DMS53 (cell line): Measurements from ENCODE around the gene TAF6.
A peak's percentile ranks its signal among the peaks of the same experiment; 100 is the strongest.

Source experiments
- DNase-seq: peaks from one replicate; lab custom pipeline; 2025; lab: John Stamatoyannopoulos, UW

TAF6 gene

DNA sequence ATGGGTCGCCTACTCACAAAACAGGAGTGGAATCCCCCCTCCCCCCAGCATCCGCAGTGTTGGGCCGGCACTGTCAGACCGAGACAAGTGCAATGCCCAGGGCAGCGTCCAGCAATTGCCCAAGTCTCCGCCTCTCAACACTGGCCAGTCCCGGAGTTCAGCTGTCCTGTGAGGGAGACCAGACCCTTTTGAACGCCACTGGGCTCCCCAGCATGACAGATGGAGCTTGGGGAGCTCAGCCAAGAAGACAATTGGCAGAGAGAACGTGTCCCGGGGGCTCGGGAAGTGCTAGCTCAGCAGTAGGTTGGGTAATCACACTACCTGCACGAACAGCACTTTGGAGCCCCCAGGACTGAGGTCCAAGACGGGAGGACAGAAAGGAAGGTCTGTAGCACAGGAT, 25.7 kb downstream of the TAF6 start:
- DNase-seq: no peak

DNA sequence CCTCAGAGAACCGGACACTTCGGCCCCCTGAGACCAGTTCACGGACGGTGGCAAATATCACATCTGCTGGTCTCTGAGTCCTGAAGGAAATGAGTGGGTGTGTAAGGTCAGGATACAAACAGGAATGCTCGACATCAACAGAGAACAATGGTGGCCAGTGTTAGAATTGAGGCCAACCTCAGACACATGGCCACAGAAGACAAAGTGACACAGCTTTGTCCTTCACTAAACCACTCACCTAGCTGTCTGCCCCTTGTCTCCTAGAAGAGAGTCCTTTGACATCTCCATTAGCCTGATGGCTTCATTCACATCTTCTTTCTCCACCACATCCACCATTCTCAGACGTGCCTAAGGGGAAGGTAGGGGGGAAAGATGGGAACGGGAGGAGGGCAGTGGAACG, 26.1 kb downstream of the TAF6 start:
- peak; percentile 55 for DNase-seq

DNA sequence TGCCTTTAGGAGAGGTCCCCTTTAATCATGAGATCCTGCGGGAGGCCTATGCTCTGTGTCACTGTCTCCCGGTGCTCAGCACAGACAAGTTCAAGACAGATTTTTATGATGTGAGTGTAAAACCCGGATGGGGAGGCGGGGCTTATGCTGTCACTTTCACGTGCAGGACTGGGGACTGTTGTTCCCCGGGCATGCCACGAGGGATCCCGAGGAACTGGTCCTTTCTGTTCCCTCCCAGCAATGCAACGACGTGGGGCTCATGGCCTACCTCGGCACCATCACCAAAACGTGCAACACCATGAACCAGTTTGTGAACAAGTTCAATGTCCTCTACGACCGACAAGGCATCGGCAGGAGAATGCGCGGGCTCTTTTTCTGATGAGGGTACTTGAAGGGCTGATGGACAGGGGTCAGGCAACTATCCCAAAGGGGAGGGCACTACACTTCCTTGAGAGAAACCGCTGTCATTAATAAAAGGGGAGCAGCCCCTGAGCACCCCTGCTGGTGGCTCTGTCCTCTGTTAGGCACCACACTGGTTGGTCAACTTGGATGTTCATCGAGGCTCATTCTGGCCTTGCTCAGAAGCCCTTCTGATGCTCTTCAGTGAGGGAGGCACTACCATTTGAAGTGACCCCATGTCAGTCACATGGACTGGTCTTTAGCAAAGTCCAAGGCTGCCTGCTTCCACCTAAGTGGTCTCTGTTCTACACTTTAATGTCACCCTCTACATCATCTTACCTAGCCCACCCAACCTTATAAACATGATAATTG, 27.6 kb downstream of the TAF6 start:
- DNase-seq: peak; percentile 76

DNA sequence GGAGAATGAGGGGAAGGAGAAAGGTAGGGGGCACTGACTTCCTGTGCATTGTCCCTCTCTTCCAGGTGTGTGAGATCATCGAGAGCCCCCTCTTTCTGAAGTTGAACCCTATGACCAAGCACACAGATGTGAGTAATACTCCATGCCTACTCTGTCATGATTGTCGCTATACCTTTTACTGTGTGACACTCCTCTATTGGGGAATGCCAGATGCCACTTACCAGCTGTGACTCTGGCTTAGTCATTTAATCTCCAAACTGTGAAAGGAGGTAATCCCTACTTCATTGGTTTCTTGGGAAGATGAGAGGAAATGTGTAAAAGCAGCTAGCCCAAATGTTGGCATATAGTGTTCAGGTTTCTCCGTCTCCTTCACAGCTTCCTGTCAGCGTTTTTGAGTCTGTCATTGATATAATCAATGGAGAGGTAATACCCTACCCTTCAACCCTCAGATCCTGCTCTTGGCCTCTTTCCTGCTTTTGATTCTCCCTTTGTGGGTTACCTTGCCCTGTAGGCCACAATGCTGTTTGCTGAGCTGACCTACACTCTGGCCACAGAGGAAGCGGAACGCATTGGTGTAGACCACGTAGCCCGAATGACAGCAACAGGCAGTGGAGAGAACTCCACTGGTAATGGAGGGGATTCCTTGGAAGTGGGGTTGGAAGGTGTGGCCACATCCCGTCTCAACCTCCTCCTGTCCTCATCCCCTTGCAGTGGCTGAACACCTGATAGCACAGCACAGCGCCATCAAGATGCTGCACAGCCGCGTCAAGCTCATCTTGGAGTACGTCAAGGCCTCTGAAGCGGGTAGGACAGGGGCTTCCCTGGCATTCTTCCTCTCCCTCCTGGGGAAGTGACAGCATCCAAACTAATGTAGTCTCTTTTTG, 28.4 kb downstream of the TAF6 start:
- DNase-seq: peak; percentile 67

DNA sequence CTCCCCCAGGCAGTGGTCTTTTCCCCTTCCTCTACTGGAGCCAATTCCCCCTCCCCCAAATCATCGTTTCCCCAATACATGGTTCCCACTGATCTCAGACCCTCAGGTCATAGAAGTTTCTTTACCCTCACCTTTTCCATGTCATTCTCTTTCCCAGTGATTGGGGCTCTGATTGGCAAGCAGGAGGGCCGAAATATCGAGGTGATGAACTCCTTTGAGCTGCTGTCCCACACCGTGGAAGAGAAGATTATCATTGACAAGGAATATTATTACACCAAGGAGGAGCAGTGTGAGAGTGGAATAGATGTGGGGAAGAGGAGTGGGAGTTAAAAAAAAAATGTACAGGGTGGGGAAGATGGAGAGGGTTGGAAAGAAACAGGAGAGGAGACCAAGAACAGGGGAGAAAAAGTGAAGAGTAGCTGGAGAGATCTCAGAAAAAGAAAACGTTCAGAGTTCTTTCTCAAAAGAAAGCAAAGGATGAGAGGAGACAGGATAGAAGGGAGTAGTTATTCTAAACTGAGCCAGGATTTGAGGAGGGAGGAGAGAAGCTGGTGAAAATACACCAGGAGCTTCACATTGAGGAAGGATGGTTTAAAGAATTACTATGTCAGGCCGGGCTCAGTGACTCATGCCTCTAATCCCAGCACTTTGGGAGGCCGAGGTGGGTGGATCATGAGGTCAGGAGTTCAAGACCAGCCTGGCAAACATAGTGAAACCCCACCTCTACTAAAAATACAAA, 29.5 kb downstream of the TAF6 start:
- DNase-seq: no peak

DNA sequence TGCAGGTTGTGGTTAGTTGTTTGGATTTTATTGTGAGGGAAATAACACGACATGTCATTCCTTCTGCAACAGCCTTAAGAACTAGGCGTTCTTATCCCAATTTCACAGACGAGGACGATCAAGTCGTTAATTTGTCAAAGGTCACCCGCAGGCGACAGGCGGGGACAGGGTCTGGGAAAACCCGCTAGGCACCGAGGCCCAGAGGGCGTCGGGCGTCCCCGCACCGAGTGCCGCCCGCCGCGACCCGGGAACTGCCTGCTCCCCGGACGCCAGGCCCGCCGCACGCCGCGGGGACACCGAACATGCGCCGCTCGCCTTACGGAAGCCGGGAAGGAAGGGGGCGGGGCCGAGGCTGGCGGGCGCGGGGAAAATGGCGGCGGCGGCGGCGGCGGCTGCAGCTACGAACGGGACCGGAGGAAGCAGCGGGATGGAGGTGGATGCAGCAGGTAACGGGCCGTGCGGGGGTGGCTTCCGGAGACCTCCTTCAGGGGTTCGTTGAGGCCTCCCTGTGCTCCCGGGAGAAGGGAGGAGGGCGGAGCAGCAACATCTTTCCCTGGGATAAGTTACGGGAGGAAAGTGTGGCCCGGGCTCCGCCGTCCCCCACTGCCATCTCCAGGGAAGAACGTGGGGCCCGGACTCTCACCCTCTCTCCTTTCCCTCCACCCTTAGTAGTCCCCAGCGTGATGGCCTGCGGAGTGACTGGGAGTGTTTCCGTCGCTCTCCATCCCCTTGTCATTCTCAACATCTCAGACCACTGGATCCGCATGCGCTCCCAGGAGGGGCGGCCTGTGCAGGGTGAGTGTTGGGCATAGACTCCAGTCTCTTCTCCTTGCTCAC, 30.3 kb downstream of the TAF6 start, which contains the start of gene COPS6:
Gene COPS6, plus strand, starts transcription at position 349 of the 837 bp plus-strand sequence. Its CDS starts 22 bp downstream, at position 371.
- peak; percentile 96 for DNase-seq

DNA sequence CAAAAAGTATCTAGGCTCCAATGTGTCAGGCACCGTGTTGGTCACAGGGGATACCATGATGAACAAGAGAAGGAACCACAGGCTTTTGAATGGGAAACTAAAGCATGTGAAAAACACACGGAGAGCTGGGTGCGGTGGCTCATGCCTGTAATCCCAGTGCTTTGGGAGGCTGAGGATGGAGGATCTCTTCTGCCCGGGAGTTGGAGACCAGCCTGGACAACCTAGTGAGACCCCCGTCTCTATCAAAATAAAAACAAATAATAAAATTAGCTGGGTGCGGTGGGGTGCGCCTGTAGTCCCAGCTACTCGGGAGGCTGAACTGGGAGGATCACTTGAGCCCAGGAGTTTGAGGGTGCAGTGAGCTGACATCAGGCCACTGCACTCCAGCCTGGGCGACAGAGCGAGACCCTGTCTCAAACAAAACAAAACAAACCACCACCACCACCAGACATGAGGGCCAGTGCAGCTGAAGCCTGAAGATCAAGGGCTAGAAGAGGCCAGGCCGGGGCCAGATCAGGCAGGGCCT, 31.0 kb downstream of the TAF6 start:
- DNase-seq: no peak

DNA sequence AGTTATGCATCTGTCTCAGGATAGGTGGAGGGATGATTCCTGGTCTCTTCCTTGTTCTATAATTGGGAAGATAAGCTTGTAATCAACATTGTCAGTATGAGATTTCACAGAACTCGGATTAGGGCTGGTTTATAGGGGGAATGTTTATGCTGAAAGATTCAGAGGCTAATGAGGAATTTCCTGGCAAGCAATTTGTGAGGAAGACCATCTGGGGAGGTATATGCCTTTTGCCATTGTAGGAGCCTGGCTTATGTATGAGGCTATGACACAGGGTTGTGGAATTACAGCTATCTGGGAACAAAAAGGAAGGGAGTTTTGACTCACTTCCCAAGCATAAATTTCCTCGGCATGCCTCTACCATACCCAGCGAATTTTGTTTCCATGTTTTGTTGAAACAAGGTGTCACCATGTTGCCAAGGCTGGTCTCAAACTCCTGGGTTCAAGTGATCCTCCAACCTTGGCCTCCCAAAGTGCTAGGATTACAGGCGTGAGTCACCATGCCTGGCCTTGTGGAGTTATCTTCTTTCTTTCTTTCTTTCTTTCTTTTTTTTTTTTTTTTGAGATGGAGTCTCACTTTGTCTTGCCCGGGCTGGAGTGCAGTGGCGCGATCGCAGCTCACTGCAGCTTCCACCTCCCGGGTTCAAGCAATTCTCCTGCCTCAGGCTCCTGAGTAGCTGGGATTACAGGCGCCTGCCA, 32.0 kb downstream of the TAF6 start:
- DNase-seq: no peak

DNA sequence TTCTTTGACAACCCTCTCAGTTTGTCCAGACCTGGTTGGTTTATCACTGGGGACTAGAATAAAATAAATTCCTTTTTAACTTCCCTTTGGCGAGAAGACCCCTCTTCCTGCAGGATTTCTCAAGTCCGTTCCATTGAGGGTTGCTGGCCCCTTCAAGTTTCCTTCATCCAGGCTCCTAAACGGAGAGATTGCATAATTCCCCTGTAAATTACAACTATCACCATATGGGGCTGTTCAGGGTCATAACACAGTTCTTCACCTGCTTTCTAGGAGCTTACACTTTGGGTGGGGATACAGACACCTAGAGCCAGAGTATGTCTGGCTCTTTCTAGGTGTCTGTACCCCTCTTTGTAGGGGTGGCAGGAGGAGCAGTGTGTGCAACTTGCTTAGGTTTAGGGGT, 33.6 kb downstream of the TAF6 start:
- DNase-seq: no peak

DNA sequence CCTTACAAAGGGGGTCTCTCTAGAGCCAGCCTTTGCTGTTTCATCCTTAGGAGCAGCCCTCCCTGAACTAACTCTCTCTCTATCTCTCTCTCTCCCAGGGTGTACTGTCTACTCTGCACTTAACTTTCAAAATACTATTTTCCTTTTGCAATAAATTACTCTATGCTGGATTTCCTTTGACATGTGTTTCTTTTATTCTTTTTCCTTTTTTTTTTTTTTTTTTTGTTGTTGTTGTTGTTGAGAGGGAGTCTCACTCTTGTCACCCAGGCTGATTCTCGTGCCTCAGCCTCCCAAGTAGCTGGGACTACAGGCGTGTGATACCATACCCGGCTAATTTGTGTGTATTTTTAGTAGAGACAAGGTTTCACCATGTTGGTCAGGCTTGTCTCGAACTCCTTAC, 36.2 kb downstream of the TAF6 start:
- DNase-seq: no peak

DNA sequence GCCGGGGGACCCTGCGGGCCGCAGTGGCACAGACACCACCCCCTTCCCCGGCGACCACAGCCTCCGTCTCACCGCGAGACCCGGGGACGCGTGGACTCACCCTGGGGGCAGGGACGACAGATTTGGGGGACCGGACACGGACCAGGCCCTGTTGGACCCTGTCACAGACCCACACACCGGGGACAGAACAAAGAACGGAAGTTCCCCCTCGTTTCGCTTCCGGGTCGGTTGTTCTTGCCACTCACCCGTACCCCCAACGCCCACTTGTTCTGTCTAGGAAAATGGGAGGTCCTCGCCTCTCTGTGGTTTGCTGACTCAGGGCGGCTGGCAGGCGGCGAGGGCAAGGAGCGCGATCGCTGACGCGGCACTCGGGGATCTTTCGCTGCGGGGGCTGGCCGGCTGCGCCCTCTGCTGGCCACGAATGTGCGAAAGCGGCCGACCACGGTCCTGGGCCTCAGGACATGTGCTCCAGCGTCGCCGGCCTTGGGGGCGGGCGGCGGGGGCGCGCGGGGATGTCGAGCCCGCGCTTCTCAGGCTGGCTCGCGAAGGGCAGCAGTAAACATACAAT, 37.5 kb downstream of the TAF6 start, which contains the start of gene ZNF3:
Gene ZNF3, minus strand, starts transcription at position 189 of the 568 bp plus-strand sequence. CDS start 4,366 bp downstream, outside the sequence.
- DNase-seq: peak; percentile 100

DNA sequence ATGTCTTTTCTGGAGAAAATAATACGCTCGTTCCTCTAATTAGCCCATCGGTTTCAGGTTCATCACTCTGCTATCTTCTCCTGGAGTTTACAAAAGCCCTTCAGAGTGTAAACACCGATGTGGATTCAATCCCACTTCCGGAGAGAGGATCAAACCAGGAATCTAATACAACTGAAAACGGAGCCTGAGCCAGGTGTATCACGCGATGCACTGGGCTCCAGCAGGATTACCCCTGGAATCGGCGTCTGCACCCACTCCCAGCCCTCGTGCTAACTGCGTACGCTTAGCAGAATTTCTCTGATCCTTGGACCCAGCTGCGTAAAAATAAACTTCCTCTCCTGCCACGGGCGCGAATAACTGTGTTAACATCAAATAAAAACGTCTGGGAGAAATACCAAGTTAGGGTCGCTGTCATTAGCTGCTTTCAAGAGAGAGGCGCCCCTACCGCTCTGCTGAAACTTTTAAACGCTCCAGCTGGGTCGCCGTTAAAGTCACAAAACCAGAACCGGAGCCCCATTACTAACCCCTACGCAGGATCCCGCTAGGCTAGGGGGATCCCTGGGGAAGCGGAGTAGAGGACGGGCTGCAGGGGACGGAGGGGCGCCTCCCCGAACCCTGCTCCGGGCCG, 38.1 kb downstream of the TAF6 start:
- peak; percentile 90 for DNase-seq

DNA sequence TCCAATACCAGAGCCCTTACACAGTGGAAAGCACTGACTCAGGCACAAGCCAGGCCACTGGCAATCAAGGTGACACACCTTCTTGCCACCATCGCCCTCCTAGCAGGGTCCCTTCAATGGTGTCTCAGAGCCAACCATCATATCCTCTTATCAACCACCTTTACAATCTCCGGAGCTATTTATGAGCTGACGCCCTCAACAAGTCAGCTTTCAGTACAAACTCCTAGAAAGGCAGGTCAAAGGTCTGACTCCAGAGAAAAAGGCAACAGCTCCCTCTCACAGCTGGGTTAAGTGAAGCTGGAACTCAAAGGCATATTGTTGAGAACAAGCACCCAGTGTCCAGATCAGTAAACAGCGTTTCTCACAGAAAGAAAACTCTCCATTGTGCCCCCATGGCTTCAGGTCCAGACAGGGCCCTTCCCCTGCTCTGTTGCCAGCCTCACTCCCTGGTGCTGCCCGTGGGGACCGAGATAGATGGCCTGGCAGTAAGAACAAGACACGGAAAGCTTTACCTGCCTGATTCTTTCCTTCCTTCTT, 40.1 kb downstream of the TAF6 start:
- no peak for DNase-seq

DNA sequence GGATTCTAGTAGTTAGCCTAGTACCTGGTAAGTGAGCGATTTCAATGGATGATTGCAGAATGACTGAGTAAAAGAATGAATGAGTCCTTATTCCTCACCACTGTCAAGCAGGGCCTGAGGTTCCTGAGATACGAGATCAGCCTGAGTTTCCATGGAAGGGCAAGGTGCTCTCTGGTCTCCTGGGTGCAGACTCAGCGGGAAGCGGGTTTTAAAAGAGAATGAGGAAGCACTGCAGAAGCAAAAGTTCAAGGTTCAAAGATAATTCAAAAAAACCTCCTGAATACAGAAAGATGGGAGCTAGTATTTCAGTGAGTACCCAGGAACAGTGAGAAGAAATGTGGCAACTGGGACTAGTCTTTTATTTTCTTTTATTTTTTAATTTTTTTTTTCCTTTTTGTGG, 42.0 kb downstream of the TAF6 start:
- DNase-seq: no peak

DNA sequence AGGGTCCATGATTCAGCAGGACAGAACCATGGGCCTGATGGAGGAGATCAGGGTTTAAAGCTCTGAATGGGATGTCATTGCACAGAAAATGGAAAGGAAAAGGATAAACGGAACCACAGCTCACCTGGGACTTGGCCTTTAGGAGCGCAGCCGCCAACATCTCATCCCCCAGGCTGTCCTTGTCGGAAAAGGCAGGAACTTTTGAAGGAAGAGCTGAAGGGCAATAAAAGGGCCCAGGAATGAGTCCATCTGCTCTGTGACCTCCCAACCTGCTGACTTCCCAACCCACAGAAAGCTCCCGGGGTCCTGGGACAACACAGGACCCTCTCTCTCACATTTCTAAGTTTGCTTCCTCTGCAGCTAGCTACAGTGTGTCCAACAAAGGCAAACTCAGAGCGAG, 43.7 kb downstream of the TAF6 start:
- DNase-seq: no peak

DNA sequence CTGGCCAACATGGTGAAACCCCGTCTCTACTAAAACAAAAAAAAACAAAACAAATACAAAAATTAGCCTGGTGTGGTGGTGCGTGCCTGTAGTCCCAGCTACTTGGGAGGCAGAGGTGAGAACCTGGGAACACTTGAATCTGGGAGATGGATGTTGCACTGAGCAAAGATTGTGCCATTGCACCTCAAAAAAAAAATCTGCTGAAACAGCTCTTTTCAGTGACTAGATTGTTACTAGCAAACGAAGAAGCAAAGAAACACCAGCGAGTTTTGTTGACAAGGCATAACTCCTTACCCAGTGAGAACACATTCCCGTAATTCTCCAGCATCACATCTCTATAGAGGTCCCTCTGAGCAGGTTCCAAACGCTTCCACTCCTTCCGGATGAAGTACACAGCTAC, 44.3 kb downstream of the TAF6 start:
- no peak for DNase-seq

DNA sequence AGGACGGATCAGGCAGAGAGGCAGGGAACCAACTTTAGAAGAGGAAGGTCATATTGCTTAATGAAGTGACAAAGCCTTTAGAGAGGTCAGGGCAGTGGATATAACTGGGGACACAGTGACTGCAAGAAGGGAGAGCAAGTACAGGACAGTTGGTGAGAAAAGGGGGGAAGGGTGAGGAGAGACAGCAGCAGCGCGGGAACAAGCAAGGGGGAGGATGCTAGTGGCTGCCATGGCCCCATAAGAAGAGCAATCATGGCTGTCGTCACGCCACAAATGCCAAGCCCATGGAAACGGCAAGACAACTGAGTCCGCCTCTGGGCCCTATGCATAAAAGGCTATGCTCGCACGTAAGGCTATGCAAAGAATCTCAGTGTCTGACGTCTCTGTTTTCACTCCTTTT, 46.7 kb downstream of the TAF6 start:
- no peak for DNase-seq

DNA sequence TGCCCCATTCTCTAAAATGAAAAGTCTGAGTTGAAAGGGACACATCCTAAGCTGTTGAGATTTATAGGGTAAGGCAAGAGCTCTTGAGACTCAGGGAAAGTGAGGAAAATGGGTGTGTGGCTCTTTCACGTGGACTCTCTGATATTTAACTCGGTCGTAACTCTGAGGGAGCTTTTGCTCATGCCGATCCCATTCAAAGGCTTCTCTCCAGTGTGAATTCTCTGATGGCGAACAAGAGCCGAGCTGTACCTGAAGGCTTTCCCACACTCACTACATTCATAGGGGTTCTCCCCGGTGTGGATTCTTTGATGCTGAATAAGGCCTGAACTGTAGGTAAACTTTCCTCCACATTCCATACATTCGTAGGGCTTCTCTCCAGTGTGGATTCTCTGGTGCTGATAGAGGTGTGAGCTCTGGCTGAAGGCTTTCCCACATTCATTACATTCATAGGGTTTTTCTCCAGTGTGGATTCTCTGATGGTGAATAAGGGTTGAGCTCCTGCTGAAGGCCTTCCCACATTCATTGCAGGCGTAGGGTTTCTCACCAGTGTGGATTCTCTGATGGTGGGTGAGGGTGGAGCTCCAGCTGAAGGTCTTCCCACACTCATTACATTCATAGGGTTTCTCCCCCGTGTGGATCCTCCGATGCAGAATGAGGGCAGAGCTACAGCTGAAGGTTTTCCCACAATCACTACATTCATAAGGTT, 48.0 kb downstream of the TAF6 start:
- DNase-seq: no peak

DNA sequence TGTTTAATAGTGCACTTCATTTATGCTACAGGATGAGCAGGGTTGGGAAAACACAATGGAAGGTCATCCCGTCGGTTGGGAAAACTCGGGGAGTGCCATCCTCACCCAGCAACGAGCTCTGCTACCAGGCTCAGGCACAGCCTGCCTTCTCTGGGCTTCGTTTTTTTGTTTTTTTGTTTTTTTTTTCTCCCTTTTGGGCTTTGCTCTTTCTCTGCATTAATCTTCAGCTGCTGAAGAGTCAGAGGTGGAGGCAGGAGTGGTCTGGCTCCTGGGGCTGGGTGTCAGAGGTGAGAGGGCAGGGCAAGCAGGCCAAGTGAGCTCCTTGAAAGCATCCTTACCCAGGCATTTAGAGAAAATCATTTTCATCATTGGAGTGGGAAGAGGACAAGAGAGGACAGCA, 49.2 kb downstream of the TAF6 start:
- DNase-seq: no peak
